Stomach smooth muscle (tissue), 2 donors: ENCODE data around the gene CTSO.
"Not testable (repeated sequence)": the region's sequence is repeated elsewhere in the genome, so short reads cannot be mapped to it uniquely, and the experiment has no call there.

ENCODE experiments used
- H3K27ac ChIP-seq: one replicate; pipeline ENCODE4 v1.7.0; 2013; ENCODE audit warnings: mild to moderate bottlenecking, low read length, inconsistent platforms
- H3K27me3 ChIP-seq, 2 donors: one replicate each; pipeline ENCODE4 v1.7.0; 2013; ENCODE audit warnings: low read length in 2 of 2; ENCODE audit not compliant: insufficient read depth in 2 of 2, control insufficient read depth in 1 of 2
- H3K36me3 ChIP-seq, 2 donors: one replicate each; pipeline ENCODE4 v1.7.0; 2013; ENCODE audit warnings: low read length in 2 of 2; ENCODE audit not compliant: control insufficient read depth in 2 of 2, insufficient read depth in 2 of 2
- H3K4me1 ChIP-seq: one replicate; pipeline ENCODE4 v1.7.0; 2013; ENCODE audit warnings: low read length; ENCODE audit not compliant: control insufficient read depth, insufficient read depth
- H3K4me3 ChIP-seq, 2 donors: one replicate each; pipeline ENCODE4 v1.7.0; 2013; ENCODE audit warnings: low read length in 2 of 2
- H3K9ac ChIP-seq, 2 donors: one replicate each; pipeline ENCODE4 v1.7.0; 2013; ENCODE audit warnings: low read length in 2 of 2, mild to moderate bottlenecking in 1 of 2
- H3K9me3 ChIP-seq, 2 donors: one replicate each; pipeline ENCODE4 v1.7.0; 2013; ENCODE audit warnings: low read length in 2 of 2; ENCODE audit not compliant: control insufficient read depth in 2 of 2
- donor health status: healthy.
- donor health status: Pancreatic carcinoma.

CTSO gene

GRCh38 chr4:155935389-155935986, 18.2 kb downstream of the CTSO start:
- Histone ChIP-seq H3K27me3 (no peaks in the 10 kb centered on the region), H3K27ac (no peak overlapping the region), H3K9me3 (no peaks in the 10 kb centered on the region)

GRCh38 chr4:155934634-155935033, 19.0 kb downstream of the CTSO start:
- H3K9me3 ChIP-seq, H3K4me3 ChIP-seq, H3K9ac ChIP-seq, H3K4me1 ChIP-seq, H3K27ac ChIP-seq, H3K27me3 ChIP-seq: not testable (repeated sequence)
- peaks cover 5 to 12% of the 10 kb centered on the region in 2 donors for H3K36me3 ChIP-seq

More at GRCh38 chr4:155935389-155935986, 18.2 kb downstream of the CTSO start:
- peaks cover 7 to 12% of the 10 kb centered on the region in 2 donors for H3K36me3 ChIP-seq
- no peak overlapping the region for H3K9ac ChIP-seq
- H3K4me3 ChIP-seq: no peak overlapping the region
- H3K4me1 ChIP-seq: no peaks in the 10 kb centered on the region

- Histone ChIP-seq H3K4me1 (no peaks in the 10 kb centered on the region), H3K9me3 (no peaks in the 10 kb centered on the region), H3K27ac (no peak overlapping the region), H3K4me3 (no peak overlapping the region), H3K36me3 (peaks cover 10 to 14% of the 10 kb centered on the region in 2 donors), H3K27me3 (no peaks in the 10 kb centered on the region), H3K9ac (no peak overlapping the region)
These were observed 22.0 kb downstream of the CTSO start for GRCh38 chr4:155931634-155932033.

- H3K36me3 ChIP-seq: peaks cover 10 to 12% of the 10 kb centered on the region in 2 donors
- no peaks in the 10 kb centered on the region for H3K9me3 ChIP-seq
- H3K27ac ChIP-seq: no peak overlapping the region
- no peak overlapping the region for H3K4me3 ChIP-seq
- H3K4me1 ChIP-seq: no peaks in the 10 kb centered on the region
- H3K27me3 ChIP-seq: no peaks in the 10 kb centered on the region
- H3K9ac ChIP-seq: no peak overlapping the region
These were observed 23.3 kb downstream of the CTSO start for GRCh38 chr4:155930330-155930729.

GRCh38 chr4:155929833-155930232, 23.8 kb downstream of the CTSO start:
- Histone ChIP-seq H3K9ac (no peak overlapping the region), H3K27me3 (no peaks in the 10 kb centered on the region), H3K9me3 (no peaks in the 10 kb centered on the region), H3K4me1 (no peaks in the 10 kb centered on the region), H3K36me3 (peaks cover 10 to 13% of the 10 kb centered on the region in 2 donors), H3K27ac (no peak overlapping the region), H3K4me3 (no peak overlapping the region)

- no peak overlapping the region for H3K4me3 ChIP-seq
- H3K4me1 ChIP-seq: no peaks in the 10 kb centered on the region
- H3K9ac ChIP-seq: no peak overlapping the region
- peaks cover 11 to 13% of the 10 kb centered on the region in 2 donors for H3K36me3 ChIP-seq
- no peaks in the 10 kb centered on the region for H3K27me3 ChIP-seq
- no peaks in the 10 kb centered on the region for H3K9me3 ChIP-seq
- no peak overlapping the region for H3K27ac ChIP-seq
These were observed 29.0 kb downstream of the CTSO start for GRCh38 chr4:155924637-155925036.

- peaks cover 2 to 5% of the 10 kb centered on the region in 2 donors for H3K36me3 ChIP-seq
- H3K27ac ChIP-seq: no peak overlapping the region
- H3K27me3 ChIP-seq: no peaks in the 10 kb centered on the region
- H3K4me1 ChIP-seq: no peaks in the 10 kb centered on the region
- H3K4me3 ChIP-seq: no peak overlapping the region
- H3K9me3 ChIP-seq: no peaks in the 10 kb centered on the region
- H3K9ac ChIP-seq: no peak overlapping the region
These were observed 32.1 kb downstream of the CTSO start for GRCh38 chr4:155921597-155921996.

GRCh38 chr4:155914782-155915181, 38.9 kb downstream of the CTSO start:
- Histone ChIP-seq H3K4me1 (no peaks in the 10 kb centered on the region), H3K36me3 (no peaks in the 10 kb centered on the region), H3K4me3 (no peak overlapping the region), H3K27ac (no peak overlapping the region), H3K27me3 (no peaks in the 10 kb centered on the region), H3K9me3 (no peaks in the 10 kb centered on the region), H3K9ac (no peak overlapping the region)

GRCh38 chr4:155911905-155912304, 41.8 kb downstream of the CTSO start:
- Histone ChIP-seq H3K4me1 (no peaks in the 10 kb centered on the region), H3K4me3 (no peak overlapping the region), H3K9ac (no peak overlapping the region), H3K36me3 (no peaks in the 10 kb centered on the region), H3K27ac (no peak overlapping the region), H3K9me3 (no peaks in the 10 kb centered on the region), H3K27me3 (no peaks in the 10 kb centered on the region)

- Histone ChIP-seq H3K27me3 (no peaks in the 10 kb centered on the region), H3K27ac (no peak overlapping the region), H3K36me3 (no peaks in the 10 kb centered on the region), H3K9me3 (no peaks in the 10 kb centered on the region), H3K4me1 (no peaks in the 10 kb centered on the region), H3K9ac (no peak overlapping the region), H3K4me3 (no peak overlapping the region)
These were observed 43.9 kb downstream of the CTSO start for GRCh38 chr4:155909615-155910226.
